ENCODE data around the gene MCM7.

DNA sequence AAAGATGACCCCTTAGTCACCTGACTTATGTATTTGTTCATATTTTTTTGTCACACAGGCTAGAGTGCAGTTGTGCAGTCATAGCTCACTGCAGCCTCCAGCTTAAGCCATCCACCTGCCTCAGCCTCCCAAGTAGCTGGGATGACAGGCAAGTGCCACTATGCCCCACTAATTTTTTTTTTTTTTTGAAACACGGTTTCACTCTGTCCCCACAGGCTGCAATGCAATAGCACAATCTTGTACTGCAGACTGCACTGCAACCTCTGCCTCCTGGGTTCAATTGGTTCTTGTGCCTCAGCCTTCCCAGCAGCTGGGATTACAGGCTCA is 27.4 kb upstream of the MCM7 start:
- no peak for TF ChIP-seq EZH2 (IDR thresholded peaks at IDR 0.05; ENCODE audit: insufficient read depth, poor library complexity, severe bottlenecking)
- no peak for TF ChIP-seq EZH2phosphoT487 (IDR thresholded peaks at IDR 0.05; ENCODE audit: insufficient read depth, low read depth)

Data from GM23248 (cell line).